Endothelial cell of umbilical vein (primary cell): ENCODE results near the gene KIF22.

Source experiments
- EZH2 ChIP-seq: IDR thresholded peaks from 2 replicates; pipeline ENCODE4 v1.6.1; 2012; ENCODE audit warnings: borderline replicate concordance, low read depth, mild to moderate bottlenecking, moderate library complexity, low read length, inconsistent platforms; ENCODE audit not compliant: severe bottlenecking
- POLR2A ChIP-seq: IDR thresholded peaks from 2 replicates; pipeline ENCODE4 v1.6.1; 2012; ENCODE audit warnings: low read depth, mild to moderate bottlenecking, control low read depth, low read length
- POLR2AphosphoS5 ChIP-seq: IDR thresholded peaks from 2 replicates; pipeline ENCODE4 v1.6.1; 2012; ENCODE audit warnings: low read depth, mild to moderate bottlenecking, control low read depth, low read length, moderate library complexity; ENCODE audit not compliant: insufficient read depth
- TF ChIP-seq, protein P1 (sequence below), 2 donors: IDR thresholded peaks; 1 replicate in 1 of 2; 2 replicates in 1 of 2; pipeline ENCODE4 v1.5.1; 2011; ENCODE audit warnings: low read length in 2 of 2, mild to moderate bottlenecking in 2 of 2, moderate library complexity in 2 of 2, control low read depth in 1 of 2, inconsistent platforms in 1 of 2, low read depth in 1 of 2; ENCODE audit not compliant: insufficient read depth in 1 of 2; ENCODE audit errors: extremely low read depth in 1 of 2

DNA sequence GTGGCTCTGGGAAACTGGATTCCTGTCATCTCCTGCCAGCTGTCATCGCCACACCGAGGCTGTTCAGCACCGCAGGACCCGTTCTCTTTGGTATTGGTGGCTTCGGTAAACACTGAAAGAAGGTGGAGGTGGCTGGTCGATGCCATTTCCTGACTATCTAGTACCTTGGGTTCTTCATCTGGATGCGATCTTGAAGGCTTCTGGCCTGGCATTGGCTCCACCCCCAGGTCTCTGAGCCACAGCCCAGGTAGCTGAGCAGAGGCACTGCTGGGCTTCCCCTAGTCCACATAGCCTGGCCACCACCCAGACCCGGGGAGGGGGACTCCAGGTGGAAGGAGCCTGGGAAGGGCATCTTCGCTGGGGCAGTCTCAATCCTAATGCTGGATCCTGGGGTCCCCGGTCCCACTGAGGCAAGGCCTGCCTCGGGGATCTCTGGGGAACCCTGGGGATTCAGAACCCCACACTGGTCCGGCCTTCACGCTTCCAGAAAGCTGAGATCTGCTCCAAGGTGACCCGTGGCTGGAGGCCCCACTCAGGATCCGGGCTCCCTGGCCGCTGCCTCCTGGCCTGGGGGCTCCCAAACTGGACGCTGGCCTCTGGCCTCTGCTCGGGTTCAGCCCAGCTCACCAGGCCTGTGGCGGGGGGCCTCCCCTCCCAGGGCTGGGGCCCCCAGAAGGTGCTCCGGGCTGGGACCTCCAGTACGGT, 46.6 kb upstream of the KIF22 start:
- no peak for TF ChIP-seq POLR2A
- TF ChIP-seq, protein P1, sequence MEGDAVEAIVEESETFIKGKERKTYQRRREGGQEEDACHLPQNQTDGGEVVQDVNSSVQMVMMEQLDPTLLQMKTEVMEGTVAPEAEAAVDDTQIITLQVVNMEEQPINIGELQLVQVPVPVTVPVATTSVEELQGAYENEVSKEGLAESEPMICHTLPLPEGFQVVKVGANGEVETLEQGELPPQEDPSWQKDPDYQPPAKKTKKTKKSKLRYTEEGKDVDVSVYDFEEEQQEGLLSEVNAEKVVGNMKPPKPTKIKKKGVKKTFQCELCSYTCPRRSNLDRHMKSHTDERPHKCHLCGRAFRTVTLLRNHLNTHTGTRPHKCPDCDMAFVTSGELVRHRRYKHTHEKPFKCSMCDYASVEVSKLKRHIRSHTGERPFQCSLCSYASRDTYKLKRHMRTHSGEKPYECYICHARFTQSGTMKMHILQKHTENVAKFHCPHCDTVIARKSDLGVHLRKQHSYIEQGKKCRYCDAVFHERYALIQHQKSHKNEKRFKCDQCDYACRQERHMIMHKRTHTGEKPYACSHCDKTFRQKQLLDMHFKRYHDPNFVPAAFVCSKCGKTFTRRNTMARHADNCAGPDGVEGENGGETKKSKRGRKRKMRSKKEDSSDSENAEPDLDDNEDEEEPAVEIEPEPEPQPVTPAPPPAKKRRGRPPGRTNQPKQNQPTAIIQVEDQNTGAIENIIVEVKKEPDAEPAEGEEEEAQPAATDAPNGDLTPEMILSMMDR (IDR thresholded peaks at IDR 0.05; ENCODE audit: extremely low read depth in 1 of 2, insufficient read depth in 1 of 2, low read depth in 1 of 2, low read length in 2 of 2), result no peak
- TF ChIP-seq POLR2AphosphoS5, result no peak
- TF ChIP-seq EZH2, result no peak
